Inferior parietal cortex (tissue), 1 donor: ENCODE measurements around the gene STOX2.

Experiments used
- DNase-seq: peaks from one replicate; pipeline ENCODE4 v3.0.0-alpha.2; 2016; ENCODE audit errors: extremely low spot score

Gene STOX2

GRCh38 chr4:183905081-183905592 lies at the start of gene STOX2:
Gene STOX2, plus strand, starts transcription at chr4:183905307. Its CDS starts 1,484 bp downstream, at chr4:183906791.
- DNase-seq, result peak; percentile 87

- no peak for DNase-seq
Measured at GRCh38 chr4:183855323-183856190, 49.5 kb upstream of the STOX2 start.

- DNase-seq, result no peak
Measured at GRCh38 chr4:183857040-183857439, 48.1 kb upstream of the STOX2 start.

- no peak for DNase-seq
Measured at GRCh38 chr4:183858011-183858615, 47.0 kb upstream of the STOX2 start.

- DNase-seq, result no peak
Measured at GRCh38 chr4:183860119-183860518, 45.0 kb upstream of the STOX2 start.

- DNase-seq, result peak; percentile 55
Measured at GRCh38 chr4:183860731-183861130, 44.4 kb upstream of the STOX2 start.

GRCh38 chr4:183861426-183861825 lies 43.7 kb upstream of the STOX2 start:
- no peak for DNase-seq

GRCh38 chr4:183863155-183863825 lies 41.8 kb upstream of the STOX2 start:
- no peak for DNase-seq

GRCh38 chr4:183867247-183867646 lies 37.9 kb upstream of the STOX2 start:
- DNase-seq, result no peak

- no peak for DNase-seq
Measured at GRCh38 chr4:183870997-183871396, 34.1 kb upstream of the STOX2 start.

GRCh38 chr4:183871581-183871980 lies 33.5 kb upstream of the STOX2 start:
- DNase-seq, result no peak

- DNase-seq, result no peak
Measured at GRCh38 chr4:183872531-183872930, 32.6 kb upstream of the STOX2 start.

GRCh38 chr4:183873409-183874185 lies 31.5 kb upstream of the STOX2 start:
- peak; percentile 26 for DNase-seq

GRCh38 chr4:183875251-183875825 lies 29.8 kb upstream of the STOX2 start:
- DNase-seq, result no peak

GRCh38 chr4:183876268-183876934 lies 28.7 kb upstream of the STOX2 start:
- no peak for DNase-seq

GRCh38 chr4:183878251-183878970 lies 26.7 kb upstream of the STOX2 start:
- no peak for DNase-seq

GRCh38 chr4:183885205-183885720 lies 19.8 kb upstream of the STOX2 start:
- DNase-seq, result no peak

- no peak for DNase-seq
Measured at GRCh38 chr4:183887351-183887750, 17.8 kb upstream of the STOX2 start.

GRCh38 chr4:183888564-183888963 lies 16.5 kb upstream of the STOX2 start:
- DNase-seq, result no peak

- DNase-seq, result no peak
Measured at GRCh38 chr4:183889190-183889589, 15.9 kb upstream of the STOX2 start.
